NT2/D1 (cell line): ENCODE measurements around the gene OSBPL9.
"Not testable (repeated sequence)": the region's sequence is repeated elsewhere in the genome, so short reads cannot be mapped to it uniquely, and the experiment has no call there.

Experiments
- SUZ12 ChIP-seq: IDR thresholded peaks from 2 replicates; pipeline ENCODE4 v1.6.1; 2011; ENCODE audit not compliant: insufficient read length, insufficient read depth; ENCODE audit errors: extremely low read depth
- YY1 ChIP-seq: IDR thresholded peaks from 2 replicates; pipeline ENCODE4 v1.6.1; 2011; ENCODE audit not compliant: insufficient read length, insufficient read depth
- ZNF274 ChIP-seq: IDR thresholded peaks from 2 replicates; pipeline ENCODE4 v1.6.1; 2011; ENCODE audit warnings: mild to moderate bottlenecking, low read depth, low read length

GRCh38 chr1:51701782-51702181 lies 84.9 kb downstream of the OSBPL9 start:
- not testable (repeated sequence) for TF ChIP-seq SUZ12, YY1, ZNF274
